ENCODE measurements around the gene LRRC58. TPM values are rescaled to one million over a fixed set of nuclear protein-coding genes. Genes with fewer than 3 reads are reported as not detected.

The LRRC58 gene
- total and polyA plus RNA-seq, 2 donors (not counting 3 experiments of a cell fraction or from before 2014, with no cell fraction given) = 3.7 to 11.9 TPM

- POLR2A ChIA-PET = no interaction called here
These were observed 15.7 kb upstream of the LRRC58 start for GRCh38 chr3:120364821-120365220.

More at GRCh38 chr3:120364821-120365220, 15.7 kb upstream of the LRRC58 start:
- FAIRE-seq = no peak
- dilution Hi-C loops (cut with MboI; ENCODE audit: extremely low pct_ligation_motif_present, low sequenced_read_pairs) = no loop called here
- no peaks in the 10 kb centered on the region for H4K20me1 ChIP-seq (replicated peaks; ENCODE audit: control insufficient read depth, extremely low read depth, insufficient read depth, low read length)
- H3K79me2 ChIP-seq (ENCODE audit: control insufficient read depth, insufficient read depth, low read length) = no peaks in the 10 kb centered on the region
- no TSS peak for BruUV-seq (replicated peaks)
- H3K27ac ChIP-seq (ENCODE audit: insufficient read depth, low read depth, low read length) = no peak overlapping the region
- no peaks in the 10 kb centered on the region for H3K4me1 ChIP-seq (ENCODE audit: control insufficient read depth, extremely low read depth, insufficient read depth, low read length)
- CTCF ChIA-PET = no interaction called here
- H3K9me3 ChIP-seq (replicated peaks; ENCODE audit: control insufficient read depth, insufficient read depth, low read length) = no peaks in the 10 kb centered on the region
- no peak for DNase-seq (ENCODE audit: low read depth, low spot score)
- TF ChIP-seq, protein P1, sequence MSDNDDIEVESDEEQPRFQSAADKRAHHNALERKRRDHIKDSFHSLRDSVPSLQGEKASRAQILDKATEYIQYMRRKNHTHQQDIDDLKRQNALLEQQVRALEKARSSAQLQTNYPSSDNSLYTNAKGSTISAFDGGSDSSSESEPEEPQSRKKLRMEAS (IDR thresholded peaks at IDR 0.05; ENCODE audit: insufficient read depth, insufficient read length) = no peak
- TF ChIP-seq EZH2 (IDR thresholded peaks at IDR 0.05; ENCODE audit: borderline replicate concordance, low read depth, low read length, severe bottlenecking) (no peak), GATA2 (IDR thresholded peaks at IDR 0.05; ENCODE audit: insufficient read depth, insufficient read length, low read depth, low read length) (no peak), POLR2AphosphoS5 (IDR thresholded peaks at IDR 0.05; ENCODE audit: insufficient read depth, low read depth, low read length) (no peak), FOS (IDR thresholded peaks at IDR 0.05; ENCODE audit: borderline replicate concordance, insufficient read depth, low read length) (no peak), MYC (IDR thresholded peaks at IDR 0.05; ENCODE audit: low read depth, low read length) (no peak), JUN (IDR thresholded peaks at IDR 0.05; ENCODE audit: borderline replicate concordance, insufficient read depth, insufficient read length, low read depth) (no peak), CTCF (IDR thresholded peaks at IDR 0.05; ENCODE audit: extremely low read depth in 1 of 2, insufficient read depth in 1 of 2, low read depth in 1 of 2, low read length in 2 of 2) (no peak), POLR2A (IDR thresholded peaks at IDR 0.05; ENCODE audit: low read depth, low read length) (no peak)
- intact Hi-C loops (cut with micrococcal nuclease) = no loop called here
- no peak overlapping the region for H3K9ac ChIP-seq (replicated peaks; ENCODE audit: extremely low read depth, insufficient read depth, low read length)
- H3K9me1 ChIP-seq (replicated peaks; ENCODE audit: control insufficient read depth, extremely low read depth, insufficient read depth, low read length) = no peaks in the 10 kb centered on the region
- H3K36me3 ChIP-seq (ENCODE audit: control insufficient read depth in 2 of 2, extremely low read depth in 1 of 2, insufficient read depth in 2 of 2, low read length in 2 of 2) = no peaks in the 10 kb centered on the region
- H3K27me3 ChIP-seq (ENCODE audit: control insufficient read depth in 2 of 2, insufficient read depth in 2 of 2, low read length in 2 of 2) = peaks cover 20 to 45% of the 10 kb centered on the region in 2 experiments
- no peak overlapping the region for H2AFZ ChIP-seq (ENCODE audit: low read depth, low read length)
- H3K4me3 ChIP-seq (replicated peaks in 1 of 3; ENCODE audit: insufficient read depth in 1 of 3, low read depth in 1 of 3, low read length in 3 of 3) = no peak overlapping the region
- no peak overlapping the region for H3K4me2 ChIP-seq (ENCODE audit: insufficient read depth, low read length)
